Esophagus squamous epithelium (tissue), 5 donors: Measurements from ENCODE around the gene B3GAT2. TPM values are rescaled to one million over a fixed set of nuclear protein-coding genes. Genes with fewer than 3 reads are reported as not detected.

ENCODE experiments used
- DNase-seq: peaks from one replicate; lab custom pipeline; 2025; lab: John Stamatoyannopoulos, UW
- H3K27ac ChIP-seq, 4 donors: fragments of 200-600 bp; sonication (generic); one replicate each; pipeline ENCODE4 v1.5.1; 2016 to 2019; ENCODE audit warnings: mild to moderate bottlenecking in 1 of 4
- H3K27me3 ChIP-seq, 4 donors: fragments of 200-600 bp; sonication (generic); 1 replicate in 3 of 4; 2 replicates in 1 of 4; pipeline versions ENCODE4 v1.5.1 to v1.6.0; 2017 to 2021; ENCODE audit warnings: antibody characterized with exemption in 1 of 4
- H3K36me3 ChIP-seq, 3 donors: fragments of 200-600 bp; sonication (generic); one replicate each; pipeline ENCODE4 v1.5.1; 2016 to 2019
- H3K4me1 ChIP-seq, 3 donors: fragments of 200-600 bp; sonication (generic); one replicate each; pipeline ENCODE4 v1.5.1; 2017 to 2019
- H3K4me3 ChIP-seq, 4 donors: fragments of 200-600 bp; sonication (generic); 1 replicate in 3 of 4; 2 replicates in 1 of 4; pipeline ENCODE4 v1.5.1; 2016 to 2019; ENCODE audit warnings: mild to moderate bottlenecking in 2 of 4, moderate library complexity in 1 of 4
- H3K9me3 ChIP-seq, 3 donors: fragments of 200-600 bp; sonication (generic); one replicate each; pipeline ENCODE4 v1.5.1; 2016 to 2019
- CTCF ChIP-seq, 6 experiments: fragments of 450-650 bp in 4 of 6; fragments of 200-600 bp in 2 of 6; sonication (generic) in 2 of 6; IDR thresholded peaks; one replicate each; pipeline ENCODE4 v1.5.1; 2016 to 2019; ENCODE audit warnings: antibody characterized with exemption in 6 of 6, mild to moderate bottlenecking in 4 of 6, moderate library complexity in 4 of 6
- POLR2A ChIP-seq, 4 donors: fragments of 450-650 bp; IDR thresholded peaks; one replicate each; pipeline ENCODE4 v1.6.1; 2017; ENCODE audit warnings: antibody characterized with exemption in 4 of 4, mild to moderate bottlenecking in 4 of 4, moderate library complexity in 3 of 4
- WGBS, 2 donors: methylation state at CpG; one replicate each; pipeline ENCODE4 v1.1.5; 2018; 5-methylcytosine and 5-hydroxymethylcytosine counted together
- intact Hi-C: fragments of 100-400 bp; cut with DNase I; formaldehyde crosslinking; loops from one replicate; pipeline ENCODE4 v1.15.0; 2022
- total RNA-seq, 4 donors: library from RNA; depleted of rRNA; stranded (reverse); fragments of >200 nt; gene quantifications; one replicate each; pipeline ENCODE4 v1.1.0, GENCODE V29; 2016
- donor health status: DM: yes; HTN: yes; CAD: no.

The B3GAT2 gene
- total RNA-seq, 4 donors from 2014 or later = under 0.01 to 0.21 TPM; not detected in 2

GRCh38 chr6:70847106-70848084 lies 109.5 kb downstream of the B3GAT2 start:
- 86 to 91% methylated on average over 4 of the region's 4 CpGs for WGBS, 2 donors

GRCh38 chr6:70846207-70846835 lies 110.5 kb downstream of the B3GAT2 start:
- DNase-seq = no peak
- Histone ChIP-seq H3K4me1 (peaks cover 0 to 20% (median 0%) of the 10 kb centered on the region in 3 donors), H3K27ac (no peak overlapping the region), H3K9me3 (no peaks in the 10 kb centered on the region), H3K36me3 (peaks cover 0 to 7% (median 0%) of the 10 kb centered on the region in 3 donors), H3K4me3 (no peak overlapping the region), H3K27me3 (no peaks in the 10 kb centered on the region)
- TF ChIP-seq POLR2A (IDR thresholded peaks at IDR 0.05) = no peak
- no peak for TF ChIP-seq CTCF (IDR thresholded peaks at IDR 0.05)
- 32 to 50% methylated on average over 7 to 8 of the region's 8 CpGs for WGBS, 2 donors
- intact Hi-C loops = no loop called here

More at GRCh38 chr6:70847106-70848084, 109.5 kb downstream of the B3GAT2 start:
- Histone ChIP-seq H3K27ac (no peak overlapping the region), H3K4me1 (peaks cover 0 to 20% (median 0%) of the 10 kb centered on the region in 3 donors), H3K4me3 (no peak overlapping the region), H3K36me3 (peaks cover 0 to 7% (median 0%) of the 10 kb centered on the region in 3 donors), H3K27me3 (no peaks in the 10 kb centered on the region), H3K9me3 (no peaks in the 10 kb centered on the region)
- no peak for DNase-seq
- no peak for TF ChIP-seq CTCF (IDR thresholded peaks at IDR 0.05)
- TF ChIP-seq POLR2A (IDR thresholded peaks at IDR 0.05) = no peak
- intact Hi-C loops = no loop called here

GRCh38 chr6:70844301-70844700 lies 112.6 kb downstream of the B3GAT2 start:
- WGBS, 2 donors = 100% methylated on average over 1 of the region's 1 CpG
- Histone ChIP-seq H3K4me3 (no peak overlapping the region), H3K9me3 (no peaks in the 10 kb centered on the region), H3K27ac (no peak overlapping the region), H3K36me3 (peaks cover 0 to 23% (median 0%) of the 10 kb centered on the region in 3 donors), H3K27me3 (no peaks in the 10 kb centered on the region), H3K4me1 (peaks cover 0 to 20% (median 0%) of the 10 kb centered on the region in 3 donors)
- intact Hi-C loops = no loop called here
- TF ChIP-seq CTCF (IDR thresholded peaks at IDR 0.05) (no peak), POLR2A (IDR thresholded peaks at IDR 0.05) (no peak)
- DNase-seq = no peak

- 76 to 86% methylated on average over 4 of the region's 4 CpGs for WGBS, 2 donors
- intact Hi-C loops = no loop called here
- H3K4me1 ChIP-seq = peaks cover 0 to 20% (median 0%) of the 10 kb centered on the region in 3 donors
These were observed 113.4 kb downstream of the B3GAT2 start for GRCh38 chr6:70843328-70843918.

More at GRCh38 chr6:70843328-70843918, 113.4 kb downstream of the B3GAT2 start:
- H3K4me3 ChIP-seq = no peak overlapping the region
- DNase-seq = no peak
- peaks cover 0 to 26% (median 0%) of the 10 kb centered on the region in 3 donors for H3K36me3 ChIP-seq
- no peaks in the 10 kb centered on the region for H3K9me3 ChIP-seq
- TF ChIP-seq POLR2A (IDR thresholded peaks at IDR 0.05) (no peak), CTCF (IDR thresholded peaks at IDR 0.05) (no peak)
- no peak overlapping the region for H3K27ac ChIP-seq
- H3K27me3 ChIP-seq = no peaks in the 10 kb centered on the region
